OCI-LY3 (cell line): ENCODE results near the gene ANO6.
A peak's percentile ranks its signal among the peaks of the same experiment; 100 is the strongest.

Experiments used
- H2AFZ ChIP-seq: fragments of 200-600, 300-600 bp; shearing (Covaris generic); 2 replicates; pipeline ENCODE4 v1.6.0; 2014; ENCODE audit warnings: antibody characterized with exemption, low read depth, low read length
- H3K27ac ChIP-seq: fragments of 200-600, 300-600 bp; sonication (generic); 2 replicates; pipeline ENCODE4 v1.5.1; 2014; ENCODE audit warnings: mild to moderate bottlenecking, low read length, moderate library complexity, mixed read lengths
- H3K27me3 ChIP-seq: fragments of 200-600, 300-600 bp; sonication (generic); 2 replicates; pipeline ENCODE4 v1.6.1; 2014; ENCODE audit warnings: low read depth, low read length, mixed read lengths
- H3K36me3 ChIP-seq: fragments of 200-600, 300-600 bp; sonication (generic); replicated peaks from 2 replicates; pipeline ENCODE3; 2014; ENCODE audit warnings: low read depth, low read length, mixed read lengths
- H3K4me1 ChIP-seq: fragments of 300-600, 200-600 bp; sonication (generic); 2 replicates; pipeline ENCODE4 v1.6.1; 2014; ENCODE audit warnings: low read length, mixed read lengths
- H3K4me2 ChIP-seq: fragments of 200-600, 300-600 bp; sonication (generic); 2 replicates; pipeline ENCODE4 v1.6.1; 2014; ENCODE audit warnings: low read length, mixed read lengths
- H3K4me3 ChIP-seq: fragments of 300-600, 200-600 bp; sonication (generic); 2 replicates; pipeline ENCODE4 v1.5.1; 2014; ENCODE audit warnings: antibody characterized with exemption, mild to moderate bottlenecking, low read length, moderate library complexity
- H3K79me2 ChIP-seq: fragments of 300-600, 200-600 bp; shearing (Covaris generic); 2 replicates; pipeline ENCODE4 v1.6.1; 2014; ENCODE audit warnings: mild to moderate bottlenecking, low read length, mixed read lengths
- H3K9ac ChIP-seq: fragments of 300-600, 200-600 bp; shearing (Covaris generic); 2 replicates; pipeline ENCODE4 v1.6.0; 2014; ENCODE audit warnings: mild to moderate bottlenecking, low read length, moderate library complexity
- H3K9me3 ChIP-seq: fragments of 200-600, 300-600 bp; shearing (Covaris generic); 2 replicates; pipeline ENCODE4 v1.6.1; 2014; ENCODE audit warnings: low read length, mixed read lengths; ENCODE audit not compliant: insufficient read depth
- H4K20me1 ChIP-seq: fragments of 200-600, 300-600 bp; sonication (generic); 2 replicates; pipeline ENCODE4 v1.6.1; 2016; ENCODE audit warnings: low read length, mixed read lengths; ENCODE audit not compliant: insufficient read depth
- EZH2phosphoT487 ChIP-seq: fragments of 200-600 bp; shearing (Covaris generic); IDR thresholded peaks from 2 replicates; pipeline ENCODE4 v1.6.1; 2018; ENCODE audit warnings: antibody characterized with exemption, mixed run types, low read depth
- TF ChIP-seq, protein P1 (sequence below): fragments of 200-600, 300-600 bp; sonication (generic); IDR thresholded peaks from 2 replicates; pipeline ENCODE4 v1.5.1; 2014; ENCODE audit warnings: antibody characterized with exemption, low read length, low read depth

Gene ANO6

GRCh38 chr12:45227316-45228067 lies 11.6 kb downstream of the ANO6 start:
- TF ChIP-seq EZH2phosphoT487: no peak
- TF ChIP-seq, protein P1, sequence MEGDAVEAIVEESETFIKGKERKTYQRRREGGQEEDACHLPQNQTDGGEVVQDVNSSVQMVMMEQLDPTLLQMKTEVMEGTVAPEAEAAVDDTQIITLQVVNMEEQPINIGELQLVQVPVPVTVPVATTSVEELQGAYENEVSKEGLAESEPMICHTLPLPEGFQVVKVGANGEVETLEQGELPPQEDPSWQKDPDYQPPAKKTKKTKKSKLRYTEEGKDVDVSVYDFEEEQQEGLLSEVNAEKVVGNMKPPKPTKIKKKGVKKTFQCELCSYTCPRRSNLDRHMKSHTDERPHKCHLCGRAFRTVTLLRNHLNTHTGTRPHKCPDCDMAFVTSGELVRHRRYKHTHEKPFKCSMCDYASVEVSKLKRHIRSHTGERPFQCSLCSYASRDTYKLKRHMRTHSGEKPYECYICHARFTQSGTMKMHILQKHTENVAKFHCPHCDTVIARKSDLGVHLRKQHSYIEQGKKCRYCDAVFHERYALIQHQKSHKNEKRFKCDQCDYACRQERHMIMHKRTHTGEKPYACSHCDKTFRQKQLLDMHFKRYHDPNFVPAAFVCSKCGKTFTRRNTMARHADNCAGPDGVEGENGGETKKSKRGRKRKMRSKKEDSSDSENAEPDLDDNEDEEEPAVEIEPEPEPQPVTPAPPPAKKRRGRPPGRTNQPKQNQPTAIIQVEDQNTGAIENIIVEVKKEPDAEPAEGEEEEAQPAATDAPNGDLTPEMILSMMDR: no peak
- no peak overlapping the region for H3K27ac ChIP-seq
- H3K79me2 ChIP-seq: no peaks in the 10 kb centered on the region

GRCh38 chr12:45231515-45232145 lies 15.7 kb downstream of the ANO6 start:
- Histone ChIP-seq H4K20me1 (peaks cover 18% of the 10 kb centered on the region; the same call in 1 of the 2 replicates), H3K27ac (no peak overlapping the region), H3K4me2 (no peak overlapping the region), H2AFZ (no peak overlapping the region), H3K4me1 (peaks cover 37% of the 10 kb centered on the region), H3K9ac (no peak overlapping the region), H3K36me3 (no peaks in the 10 kb centered on the region), H3K9me3 (no peaks in the 10 kb centered on the region), H3K4me3 (no peak overlapping the region), H3K27me3 (no peaks in the 10 kb centered on the region), H3K79me2 (no peaks in the 10 kb centered on the region)
- TF ChIP-seq EZH2phosphoT487: no peak
- TF ChIP-seq, protein P1: no peak

More at GRCh38 chr12:45227316-45228067, 11.6 kb downstream of the ANO6 start:
- Histone ChIP-seq H3K9ac (no peak overlapping the region), H4K20me1 (0 out of 2 replicates have a peak, but pooled peaks cover 6% of the 10 kb centered on the region), H3K4me2 (no peak overlapping the region), H3K9me3 (no peaks in the 10 kb centered on the region), H2AFZ (no peak overlapping the region), H3K36me3 (no peaks in the 10 kb centered on the region), H3K4me3 (no peak overlapping the region), H3K4me1 (peaks cover 5% of the 10 kb centered on the region; the same call in 1 of the 2 replicates), H3K27me3 (no peaks in the 10 kb centered on the region)

- Histone ChIP-seq H3K4me3 (no peak overlapping the region), H3K36me3 (no peaks in the 10 kb centered on the region), H2AFZ (no peak overlapping the region), H3K27ac (no peak overlapping the region), H3K9ac (no peak overlapping the region), H4K20me1 (peaks cover 18% of the 10 kb centered on the region; the same call in 1 of the 2 replicates), H3K27me3 (no peaks in the 10 kb centered on the region), H3K4me1 (peaks cover 37% of the 10 kb centered on the region), H3K9me3 (no peaks in the 10 kb centered on the region), H3K79me2 (no peaks in the 10 kb centered on the region), H3K4me2 (no peak overlapping the region)
- no peak for TF ChIP-seq EZH2phosphoT487
- TF ChIP-seq, protein P1: no peak
These were observed 16.4 kb downstream of the ANO6 start for GRCh38 chr12:45232146-45232755.

GRCh38 chr12:45232756-45233372 lies 17.0 kb downstream of the ANO6 start:
- H3K4me1 ChIP-seq: peaks cover 37% of the 10 kb centered on the region
- H3K4me3 ChIP-seq: no peak overlapping the region
- H3K9me3 ChIP-seq: no peaks in the 10 kb centered on the region
- TF ChIP-seq EZH2phosphoT487: no peak
- TF ChIP-seq, protein P1: no peak
- no peak overlapping the region for H2AFZ ChIP-seq
- peak overlapping the region; percentile 56 for H3K4me2 ChIP-seq
- H4K20me1 ChIP-seq: peaks cover 18% of the 10 kb centered on the region; the same call in 1 of the 2 replicates
- no peak overlapping the region for H3K27ac ChIP-seq
- H3K79me2 ChIP-seq: no peaks in the 10 kb centered on the region
- H3K9ac ChIP-seq: no peak overlapping the region
- H3K36me3 ChIP-seq: no peaks in the 10 kb centered on the region
- H3K27me3 ChIP-seq: no peaks in the 10 kb centered on the region
